ENCODE results near the gene TTLL1. TPM values are rescaled to one million over a fixed set of nuclear protein-coding genes. Genes with fewer than 3 reads are reported as not detected.

The TTLL1 gene
- total and polyA plus RNA-seq, 4 donors: 21.6 to 33.6 (median 29.4) TPM

DNA sequence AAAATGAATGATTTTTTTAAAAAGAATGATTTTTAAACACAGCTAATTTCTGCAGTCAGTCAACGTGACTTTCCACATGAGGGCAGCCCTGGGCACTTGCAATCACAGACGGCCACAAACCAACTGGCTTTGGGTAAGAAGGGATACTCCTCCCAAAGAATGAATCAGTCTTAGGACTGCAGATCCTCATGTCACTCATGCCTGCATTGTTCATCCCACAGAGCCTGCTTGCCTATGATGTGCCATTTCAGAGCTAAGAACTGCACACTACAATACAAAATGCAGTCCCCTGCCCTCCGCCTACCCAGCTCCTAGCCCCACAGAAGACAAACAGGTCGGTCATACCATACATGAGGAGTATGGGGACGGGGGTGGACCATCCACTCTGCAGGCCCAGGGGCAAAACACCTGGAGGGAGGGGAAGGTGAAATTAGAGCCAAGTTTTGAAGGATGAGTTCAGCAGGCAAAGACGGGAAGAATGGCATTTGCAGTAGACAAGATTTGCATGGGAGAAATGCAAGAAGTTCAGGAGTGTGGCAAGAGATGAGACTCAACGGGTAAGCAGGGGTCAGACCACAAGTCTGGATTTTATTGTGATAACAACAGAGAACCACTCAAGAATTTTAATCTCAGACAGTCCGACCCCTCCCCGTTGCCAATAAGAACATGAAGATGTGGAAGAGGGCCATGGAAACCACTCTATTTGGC lies 98.9 kb downstream of the TTLL1 start:
- 69% methylated on average over 5 of the region's 9 CpGs for WGBS (ENCODE audit: insufficient coverage)
- H3K27ac ChIP-seq (ENCODE audit: low read depth, low read length): no peak overlapping the region
- no peak for DNase-seq (ENCODE audit: low read depth in 4 of 6, low spot score in 6 of 6)
- H3K27me3 ChIP-seq (ENCODE audit: control insufficient read depth, insufficient read depth, low read length): no peaks in the 10 kb centered on the region
- H3K36me3 ChIP-seq (ENCODE audit: control insufficient read depth, insufficient read depth, low read length): no peaks in the 10 kb centered on the region
- H3K9me3 ChIP-seq (ENCODE audit: control insufficient read depth, insufficient read depth, low read length): no peaks in the 10 kb centered on the region
- H3K4me3 ChIP-seq (ENCODE audit: low read depth, low read length): no peak overlapping the region
- peaks cover 24% of the 10 kb centered on the region for H3K4me1 ChIP-seq (ENCODE audit: control insufficient read depth, insufficient read depth, low read length)

Other genes starting within 250 kb of the TTLL1 start
- 10 to 100 TPM; 39.4 to 41.0 TPM for gene ARFGAP3, start 232.1 kb downstream of the TTLL1 start, total RNA-seq
- 10 to 100 TPM; 37.0 TPM for gene ARFGAP3, start 232.1 kb downstream of the TTLL1 start, polyA plus RNA-seq (ENCODE audit: insufficient read length in 2 of 2)
- gene PACSIN2, start 74.2 kb downstream of the TTLL1 start, total RNA-seq: 10 to 100 TPM; 36.3 to 45.3 TPM
- 10 to 100 TPM; 46.5 to 54.2 TPM for gene PACSIN2, start 74.2 kb downstream of the TTLL1 start, polyA plus RNA-seq (ENCODE audit: insufficient read length in 2 of 2)
- gene BIK, start 21.4 kb upstream of the TTLL1 start, total RNA-seq: under 1 TPM; 0.50 to 0.79 TPM
- 1 to 10 TPM in 1 of 2 donors, under 1 TPM in 1; 1.00 to 1.1 TPM for gene BIK, start 21.4 kb upstream of the TTLL1 start, polyA plus RNA-seq (ENCODE audit: insufficient read length in 2 of 2)
- 10 to 100 TPM; 10.0 to 19.4 TPM for gene MCAT, start 54.0 kb upstream of the TTLL1 start, total RNA-seq
- gene MCAT, start 54.0 kb upstream of the TTLL1 start, polyA plus RNA-seq (ENCODE audit: insufficient read length in 2 of 2): 10 to 100 TPM; 31.9 to 32.3 TPM
- gene TSPO, start 62.2 kb upstream of the TTLL1 start, total RNA-seq: 10 to 100 TPM; 38.7 to 80.1 TPM
- 10 to 100 TPM; 40.7 to 43.0 TPM for gene TSPO, start 62.2 kb upstream of the TTLL1 start, polyA plus RNA-seq (ENCODE audit: insufficient read length in 2 of 2)
- 10 to 100 TPM; 10.8 to 26.1 TPM for gene TTLL12, start 97.7 kb upstream of the TTLL1 start, total RNA-seq
- 10 to 100 TPM; 33.4 to 34.3 TPM for gene TTLL12, start 97.7 kb upstream of the TTLL1 start, polyA plus RNA-seq (ENCODE audit: insufficient read length in 2 of 2)